CD4-positive, alpha-beta T cell treated with Interleukin-15 for 1 hour (primary cell): ENCODE data around the gene RDH8.
A peak's percentile ranks its signal among the peaks of the same experiment; 100 is the strongest.

Experiments
- DNase-seq: peaks from one replicate; pipeline ENCODE4 v3.0.0-alpha.2; 2020

Gene RDH8

GRCh38 chr19:10013316-10013715, at the start of gene RDH8:
RDH8 (plus strand) TSS chr19:10013483; CDS start chr19:10013498, 15 bp downstream.
- DNase-seq, result no peak

- DNase-seq, result no peak
Observed at GRCh38 chr19:9966024-9966423, 47.3 kb upstream of the RDH8 start.

- no peak for DNase-seq
Observed at GRCh38 chr19:9966448-9966847, 46.8 kb upstream of the RDH8 start.

GRCh38 chr19:9967326-9967725, 46.0 kb upstream of the RDH8 start:
- DNase-seq, result no peak

GRCh38 chr19:9968820-9969687, 44.2 kb upstream of the RDH8 start:
- no peak for DNase-seq

GRCh38 chr19:9969688-9969975, 43.7 kb upstream of the RDH8 start:
- DNase-seq, result no peak

- no peak for DNase-seq
Observed at GRCh38 chr19:9970481-9970880, 42.8 kb upstream of the RDH8 start.

GRCh38 chr19:9971166-9971897, 42.0 kb upstream of the RDH8 start:
- DNase-seq, result no peak

- no peak for DNase-seq
Observed at GRCh38 chr19:9972103-9972502, 41.2 kb upstream of the RDH8 start.

GRCh38 chr19:9981406-9982260, 31.6 kb upstream of the RDH8 start:
- DNase-seq, result no peak

GRCh38 chr19:9986787-9987281, 26.4 kb upstream of the RDH8 start:
- DNase-seq, result no peak

GRCh38 chr19:9989504-9989903, 23.8 kb upstream of the RDH8 start:
- DNase-seq, result no peak

- DNase-seq, result no peak
Observed at GRCh38 chr19:9991425-9992191, 21.7 kb upstream of the RDH8 start.

GRCh38 chr19:9995084-9995483, 18.2 kb upstream of the RDH8 start:
- no peak for DNase-seq

- no peak for DNase-seq
Observed at GRCh38 chr19:9995999-9996398, 17.3 kb upstream of the RDH8 start.

- DNase-seq, result no peak
Observed at GRCh38 chr19:9996541-9996940, 16.7 kb upstream of the RDH8 start.

- peak; percentile 52 for DNase-seq
Observed at GRCh38 chr19:10000171-10000826, 13.0 kb upstream of the RDH8 start.

GRCh38 chr19:10001899-10002298, 11.4 kb upstream of the RDH8 start:
- no peak for DNase-seq

- no peak for DNase-seq
Observed at GRCh38 chr19:10003271-10003670, 10.0 kb upstream of the RDH8 start.

GRCh38 chr19:10004617-10005016, 8.7 kb upstream of the RDH8 start:
- DNase-seq, result no peak

GRCh38 chr19:10005632-10006334, 7.5 kb upstream of the RDH8 start:
- DNase-seq, result no peak
